Measurements from ENCODE around the gene EML4. TPM values are rescaled to one million over a fixed set of nuclear protein-coding genes. Genes with fewer than 3 reads are reported as not detected.

Gene EML4
- polyA plus RNA-seq, 1 experiment: 81.0 TPM

- no peak overlapping the region for H3K4me3 ChIP-seq (ENCODE audit: low read depth, low read length)
- POLR2A ChIA-PET: no interaction called here
- TF ChIP-seq CTCF (IDR thresholded peaks at IDR 0.05; ENCODE audit: low read depth, low read length): no peak
- H3K27ac ChIP-seq (ENCODE audit: low read depth, low read length): no peak overlapping the region
- no peak for DNase-seq (ENCODE audit: low read depth, low spot score)
- no peaks in the 10 kb centered on the region for H3K27me3 ChIP-seq (ENCODE audit: control insufficient read depth, insufficient read depth, low read length)
- H3K9me3 ChIP-seq (ENCODE audit: control insufficient read depth, insufficient read depth, low read length): no peaks in the 10 kb centered on the region
- CTCF ChIA-PET: interaction anchor here (1.1 kb wide), 1 partner anchor 15 kb away, joined by 3 read pairs; no protein-coding TSS in a partner anchor
Measured at GRCh38 chr2:42199002-42199401, 29.8 kb downstream of the EML4 start.

DNA sequence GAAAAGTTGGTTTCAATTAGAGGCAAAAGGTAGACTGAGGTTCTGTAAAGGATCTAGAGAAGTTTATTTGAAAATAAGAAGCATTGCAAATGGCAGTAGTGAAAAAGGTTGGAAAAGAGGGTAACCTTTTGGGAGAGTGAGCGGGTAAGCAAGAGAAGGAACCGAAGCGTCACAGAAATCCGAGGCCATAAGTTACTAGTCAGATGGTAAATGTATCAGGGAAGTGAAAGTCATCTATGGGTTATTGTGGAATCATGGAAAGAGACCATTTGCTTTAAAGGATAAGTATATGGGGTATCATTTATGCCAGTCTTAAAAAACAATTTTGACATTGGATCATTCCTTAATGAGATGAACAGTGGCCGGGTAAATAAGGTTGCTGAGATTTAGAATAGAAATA is 30.5 kb downstream of the EML4 start:
- no peaks in the 10 kb centered on the region for H3K9me3 ChIP-seq (ENCODE audit: control insufficient read depth, insufficient read depth, low read length)
- ChIA-PET CTCF (no interaction called here), POLR2A (no interaction called here)
- H3K27ac ChIP-seq (ENCODE audit: low read depth, low read length): no peak overlapping the region
- H3K4me3 ChIP-seq (ENCODE audit: low read depth, low read length): no peak overlapping the region
- H3K27me3 ChIP-seq (ENCODE audit: control insufficient read depth, insufficient read depth, low read length): no peaks in the 10 kb centered on the region
- DNase-seq (ENCODE audit: low read depth, low spot score): no peak
- no peak for TF ChIP-seq CTCF (IDR thresholded peaks at IDR 0.05; ENCODE audit: low read depth, low read length)

DNA sequence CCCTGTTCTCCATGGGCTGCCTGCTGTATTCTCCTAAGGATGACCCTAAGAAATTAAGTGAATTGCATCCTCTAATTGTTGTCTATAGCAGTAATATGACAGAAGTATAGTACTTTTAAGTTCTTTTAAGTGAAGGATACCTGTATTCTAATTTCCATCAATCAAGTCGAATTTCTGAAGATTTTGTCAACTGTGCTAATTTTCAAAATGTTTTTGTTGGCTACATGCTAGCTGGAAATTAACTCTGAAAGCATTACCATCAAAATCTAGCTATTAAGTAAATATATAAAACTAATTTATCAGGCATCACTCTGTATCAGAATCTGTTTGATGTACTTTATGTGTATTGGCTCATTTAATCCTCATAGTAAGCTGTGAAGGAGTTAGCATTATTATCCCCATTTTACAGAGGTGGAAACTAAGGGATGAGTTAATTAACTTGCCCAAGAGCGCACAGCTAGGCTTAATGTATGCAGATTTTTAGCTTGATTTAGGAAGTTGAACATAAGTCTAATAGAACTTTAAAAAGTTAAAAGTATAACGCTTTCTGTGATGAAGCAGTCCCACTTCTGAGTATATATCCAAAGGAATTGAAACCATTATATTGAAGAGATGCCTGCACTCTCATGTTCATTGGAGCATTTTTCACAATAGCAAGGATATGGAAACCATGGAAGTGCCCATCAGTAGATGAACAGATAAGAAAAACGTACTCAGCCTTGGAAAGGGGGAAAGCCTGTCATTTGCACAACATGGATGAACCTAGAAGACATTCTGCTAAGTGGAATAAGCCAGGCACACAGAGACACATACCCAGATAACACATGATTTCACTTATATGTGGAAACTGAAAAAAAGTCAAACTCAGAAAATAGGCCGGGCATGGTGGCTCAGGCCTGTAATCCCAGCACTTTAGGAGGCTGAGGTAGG is 32.0 kb downstream of the EML4 start:
- CTCF ChIA-PET: interaction anchor here (1.0 kb wide), 1 partner anchor 331 kb away, joined by 3 read pairs; no protein-coding TSS in a partner anchor
- POLR2A ChIA-PET: no interaction called here
- TF ChIP-seq CTCF (IDR thresholded peaks at IDR 0.05; ENCODE audit: low read depth, low read length): no peak
- no peaks in the 10 kb centered on the region for H3K9me3 ChIP-seq (ENCODE audit: control insufficient read depth, insufficient read depth, low read length)
- H3K27ac ChIP-seq (ENCODE audit: low read depth, low read length): no peak overlapping the region
- no peak for DNase-seq (ENCODE audit: low read depth, low spot score)
- no peak overlapping the region for H3K4me3 ChIP-seq (ENCODE audit: low read depth, low read length)
- no peaks in the 10 kb centered on the region for H3K27me3 ChIP-seq (ENCODE audit: control insufficient read depth, insufficient read depth, low read length)

DNA sequence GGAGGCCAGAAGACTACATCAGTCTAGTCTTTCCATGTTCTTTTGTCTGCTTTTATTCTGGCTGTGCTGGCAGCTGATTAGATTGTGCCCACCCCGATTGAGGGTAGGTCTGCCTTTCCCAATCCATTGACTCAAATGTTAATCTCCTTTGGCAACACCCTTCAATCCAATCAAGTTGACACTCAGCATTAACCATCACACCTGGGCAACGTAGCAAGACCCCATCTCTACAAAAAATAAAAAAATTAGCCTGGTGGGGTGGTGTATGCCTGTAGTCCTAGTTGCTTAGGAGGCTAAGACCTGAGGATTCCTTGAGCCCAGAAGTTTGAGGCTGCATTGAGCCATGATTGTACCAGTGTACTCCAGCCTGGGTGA is 33.5 kb downstream of the EML4 start:
- H3K4me3 ChIP-seq (ENCODE audit: low read depth, low read length): no peak overlapping the region
- no peak overlapping the region for H3K27ac ChIP-seq (ENCODE audit: low read depth, low read length)
- TF ChIP-seq CTCF (IDR thresholded peaks at IDR 0.05; ENCODE audit: low read depth, low read length): no peak
- ChIA-PET CTCF (no interaction called here), POLR2A (no interaction called here)
- no peaks in the 10 kb centered on the region for H3K27me3 ChIP-seq (ENCODE audit: control insufficient read depth, insufficient read depth, low read length)
- no peak for DNase-seq (ENCODE audit: low read depth, low spot score)
- no peaks in the 10 kb centered on the region for H3K9me3 ChIP-seq (ENCODE audit: control insufficient read depth, insufficient read depth, low read length)

DNA sequence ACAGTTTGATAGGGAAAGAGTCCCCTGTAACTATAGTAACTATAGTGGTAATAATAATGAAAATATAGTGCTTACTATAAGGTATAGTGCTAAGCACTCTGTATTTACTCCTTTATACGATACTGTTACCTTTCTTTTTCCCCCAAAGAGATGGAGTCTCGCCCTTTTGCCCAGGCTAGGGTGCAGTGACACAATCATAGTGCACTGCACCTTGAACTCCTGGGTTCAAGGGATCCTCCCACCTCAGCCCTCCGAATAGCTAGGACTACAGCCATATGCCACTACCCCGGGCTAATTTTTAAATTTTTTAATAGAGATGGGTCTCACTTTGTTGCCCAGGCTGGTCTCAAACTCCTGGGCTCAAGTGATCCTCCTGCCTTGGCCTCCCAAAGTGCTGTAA is 34.6 kb downstream of the EML4 start:
- DNase-seq (ENCODE audit: low read depth, low spot score): no peak
- CTCF ChIA-PET: interaction anchor here (0.5 kb wide), 1 partner anchor 20 kb away, joined by 3 read pairs; no protein-coding TSS in a partner anchor
- Histone ChIP-seq H3K27me3 (ENCODE audit: control insufficient read depth, insufficient read depth, low read length) (no peaks in the 10 kb centered on the region), H3K27ac (ENCODE audit: low read depth, low read length) (no peak overlapping the region), H3K4me3 (ENCODE audit: low read depth, low read length) (no peak overlapping the region), H3K9me3 (ENCODE audit: control insufficient read depth, insufficient read depth, low read length) (no peaks in the 10 kb centered on the region)
- POLR2A ChIA-PET: no interaction called here
- no peak for TF ChIP-seq CTCF (IDR thresholded peaks at IDR 0.05; ENCODE audit: low read depth, low read length)
